GM21619 (cell line): ENCODE results near the gene RHBDF2.
"Not testable (repeated sequence)": the region's sequence is repeated elsewhere in the genome, so short reads cannot be mapped to it uniquely, and the experiment has no call there.

Source experiments
- ATAC-seq: cut with Tn5 transposase; IDR thresholded peaks from one replicate; pipeline ENCODE4 v1.9.1; 2021; ENCODE audit not compliant: unreplicated experiment

RHBDF2 gene

DNA sequence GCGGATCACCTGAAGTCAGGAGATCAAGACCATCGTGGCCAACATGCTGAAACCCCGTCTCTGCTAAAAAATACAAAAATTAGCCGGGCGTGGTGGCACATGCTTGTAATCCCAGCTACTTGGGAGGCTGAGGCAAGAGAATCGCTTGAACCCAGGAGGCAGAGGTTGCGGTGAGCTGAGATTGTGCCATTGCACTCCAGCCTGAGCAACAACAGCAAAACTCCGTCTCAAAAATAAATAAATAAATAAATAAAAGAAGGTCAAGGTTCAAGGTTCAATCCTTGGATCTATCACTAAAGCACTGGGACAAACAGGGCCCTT, 24.2 kb upstream of the RHBDF2 start:
- ATAC-seq = not testable (repeated sequence)

- no peak for ATAC-seq
Observed at GRCh38 chr17:76524598-76525512, 23.6 kb upstream of the RHBDF2 start.

GRCh38 chr17:76523084-76524037, 22.1 kb upstream of the RHBDF2 start:
- ATAC-seq = no peak

DNA sequence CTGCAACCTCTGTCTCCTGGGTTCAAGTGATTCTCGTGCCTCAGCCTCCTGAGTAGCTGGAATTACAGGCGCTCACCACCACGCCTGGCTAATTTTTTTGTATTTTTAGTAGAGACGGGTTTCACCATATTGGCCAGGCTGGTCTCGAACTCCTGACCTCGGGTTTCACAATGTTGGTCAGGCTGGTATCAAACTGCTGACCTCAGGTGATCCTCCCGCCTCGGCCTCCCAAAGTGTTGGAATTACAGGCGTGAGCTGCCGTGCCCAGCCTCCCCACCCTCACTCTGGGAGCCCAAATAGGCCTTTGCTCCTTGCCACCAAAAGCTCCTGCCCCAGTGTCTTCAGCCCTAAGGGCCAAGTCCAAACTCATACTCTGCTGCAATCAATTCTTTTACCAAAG, 20.5 kb upstream of the RHBDF2 start:
- not testable (repeated sequence) for ATAC-seq

- ATAC-seq = no peak
Observed at GRCh38 chr17:76521262-76521661, 20.0 kb upstream of the RHBDF2 start.

DNA sequence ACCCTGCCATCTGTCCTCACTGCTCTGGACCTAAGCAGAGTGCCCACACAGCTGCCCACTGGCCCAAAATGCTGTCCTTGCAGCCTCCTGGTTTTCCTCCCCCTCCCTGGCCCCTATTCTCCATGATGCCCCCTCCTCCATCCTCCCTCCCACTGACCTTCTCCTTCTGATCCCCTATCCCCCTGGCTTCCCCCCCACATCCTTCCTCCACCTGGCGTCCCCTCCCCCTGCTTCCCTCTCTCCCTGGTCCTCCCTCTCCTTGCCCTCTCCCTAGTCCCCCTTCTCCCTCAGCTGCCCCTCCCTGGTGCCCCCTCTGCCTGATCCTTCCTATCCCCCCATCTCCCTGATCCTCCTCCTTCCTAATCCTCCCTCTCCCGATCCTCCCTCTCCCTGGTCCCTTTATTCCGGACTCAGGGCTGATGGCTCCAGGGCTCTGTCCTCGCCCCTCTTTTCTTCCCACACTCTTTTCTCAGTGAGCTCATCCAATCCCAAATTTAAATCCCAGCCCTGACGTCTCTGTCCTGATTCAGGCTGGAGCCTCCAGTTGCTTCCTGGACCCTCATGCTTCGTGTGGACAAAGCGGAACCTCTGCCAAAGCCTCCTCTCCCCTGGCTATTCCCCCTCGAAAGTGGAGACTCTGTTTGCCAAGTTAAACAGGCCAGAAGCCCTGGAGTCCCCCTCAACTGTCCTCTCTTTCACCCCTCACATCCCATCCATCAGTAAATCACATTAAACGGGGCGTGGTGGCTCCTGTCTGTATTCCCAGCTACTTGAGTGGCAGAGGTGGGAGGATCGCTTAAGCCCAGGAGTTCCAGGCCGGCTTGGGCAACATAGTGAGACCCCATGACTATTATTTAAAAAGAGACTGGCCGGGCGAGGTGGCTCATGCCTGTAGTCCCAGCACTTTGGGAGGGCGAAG, 18.1 kb upstream of the RHBDF2 start:
- ATAC-seq = no peak

DNA sequence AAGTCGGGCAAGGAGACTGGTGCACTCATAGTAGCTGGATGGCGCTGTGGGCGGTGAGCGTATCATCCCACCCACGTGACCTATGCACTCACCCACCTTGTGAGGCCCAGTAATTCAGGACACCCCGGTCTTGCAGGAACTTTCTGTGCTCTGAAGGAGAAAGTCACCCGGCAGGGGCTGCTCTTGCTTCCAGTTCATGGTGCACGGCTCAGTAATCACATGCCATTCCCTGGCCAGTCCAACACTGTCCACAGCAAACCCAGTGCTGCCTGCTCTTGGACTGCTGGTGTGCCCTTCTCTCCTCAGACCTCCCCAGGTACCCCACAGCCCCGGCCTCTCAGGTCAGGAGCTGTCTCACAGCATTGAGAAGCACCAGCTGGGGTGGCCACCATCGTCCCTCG, 16.4 kb upstream of the RHBDF2 start:
- no peak for ATAC-seq

- peak; percentile 64 for ATAC-seq
Observed at GRCh38 chr17:76515274-76515949, 14.2 kb upstream of the RHBDF2 start.

DNA sequence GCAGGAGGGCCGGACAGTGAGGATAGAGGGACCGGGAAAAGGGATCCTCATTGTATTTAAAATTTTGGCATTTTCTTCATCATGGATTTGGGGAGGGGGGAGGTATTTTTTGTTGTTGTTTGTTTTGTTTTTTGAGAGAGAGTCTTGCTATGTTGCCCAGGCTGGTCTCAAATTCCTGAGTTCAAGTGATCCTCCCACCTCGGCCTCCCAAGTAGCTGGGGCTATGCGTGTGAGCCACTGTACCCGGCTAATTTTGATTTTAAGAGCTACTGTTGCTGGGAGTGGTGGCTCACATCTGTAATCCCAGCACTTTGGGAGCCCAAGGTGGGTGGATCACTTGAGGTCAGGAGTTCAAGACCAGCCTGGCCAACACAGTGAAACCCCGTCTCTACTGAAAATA, 13.1 kb upstream of the RHBDF2 start:
- not testable (repeated sequence) for ATAC-seq

- no peak for ATAC-seq
Observed at GRCh38 chr17:76513306-76513692, 12.1 kb upstream of the RHBDF2 start.

- ATAC-seq = no peak
Observed at GRCh38 chr17:76512366-76513305, 11.4 kb upstream of the RHBDF2 start.

- no peak for ATAC-seq
Observed at GRCh38 chr17:76511668-76512365, 10.6 kb upstream of the RHBDF2 start.

DNA sequence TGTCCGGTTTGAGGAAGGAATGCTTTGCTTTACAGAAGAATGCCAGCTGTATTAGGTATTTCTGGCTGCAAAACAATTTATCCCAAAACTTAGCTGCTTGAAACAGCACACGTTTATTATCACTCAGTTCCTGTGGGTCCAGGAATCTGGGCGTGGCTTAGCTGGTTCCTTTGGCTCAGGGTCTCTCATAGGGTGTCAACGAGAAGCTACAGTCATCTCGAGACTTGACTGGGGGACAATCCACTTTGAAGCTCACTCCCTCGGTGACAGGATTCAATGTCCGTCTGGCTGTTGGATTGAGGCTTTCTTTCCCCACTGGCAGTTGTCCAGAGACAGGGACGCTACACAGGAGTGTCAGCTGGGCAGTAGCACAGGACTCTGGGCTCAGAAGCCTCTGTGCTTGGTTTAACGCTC, 9.6 kb upstream of the RHBDF2 start:
- no peak for ATAC-seq

DNA sequence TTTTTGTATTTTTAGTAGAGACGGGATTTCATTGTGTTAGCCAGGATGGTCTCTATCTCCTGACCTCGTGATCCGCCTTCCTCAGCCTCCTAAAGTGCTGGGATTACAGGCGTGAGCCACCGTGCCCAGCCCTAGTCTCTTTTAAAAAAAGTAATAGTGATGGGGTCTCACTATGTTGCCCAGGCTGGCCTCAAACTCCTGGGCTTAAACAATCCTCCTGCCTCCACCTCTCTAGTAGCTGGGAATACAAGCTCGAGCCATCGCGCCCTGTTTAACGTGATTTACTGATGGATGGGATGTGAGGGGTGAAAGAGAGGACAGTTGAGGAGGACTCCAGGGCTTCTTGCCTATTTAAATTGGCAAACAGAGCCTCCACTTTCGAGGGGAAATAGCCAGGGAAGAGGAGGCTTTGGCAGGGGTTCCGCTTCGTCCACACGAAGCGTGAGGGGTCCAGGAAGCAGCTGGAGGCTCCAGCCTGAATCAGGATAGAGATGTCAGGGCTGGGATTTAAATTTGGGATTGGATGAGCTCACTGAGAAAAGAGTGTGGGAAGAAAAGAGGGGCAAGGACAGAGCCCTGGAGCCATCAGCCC, 7.3 kb upstream of the RHBDF2 start:
- not testable (repeated sequence) for ATAC-seq

DNA sequence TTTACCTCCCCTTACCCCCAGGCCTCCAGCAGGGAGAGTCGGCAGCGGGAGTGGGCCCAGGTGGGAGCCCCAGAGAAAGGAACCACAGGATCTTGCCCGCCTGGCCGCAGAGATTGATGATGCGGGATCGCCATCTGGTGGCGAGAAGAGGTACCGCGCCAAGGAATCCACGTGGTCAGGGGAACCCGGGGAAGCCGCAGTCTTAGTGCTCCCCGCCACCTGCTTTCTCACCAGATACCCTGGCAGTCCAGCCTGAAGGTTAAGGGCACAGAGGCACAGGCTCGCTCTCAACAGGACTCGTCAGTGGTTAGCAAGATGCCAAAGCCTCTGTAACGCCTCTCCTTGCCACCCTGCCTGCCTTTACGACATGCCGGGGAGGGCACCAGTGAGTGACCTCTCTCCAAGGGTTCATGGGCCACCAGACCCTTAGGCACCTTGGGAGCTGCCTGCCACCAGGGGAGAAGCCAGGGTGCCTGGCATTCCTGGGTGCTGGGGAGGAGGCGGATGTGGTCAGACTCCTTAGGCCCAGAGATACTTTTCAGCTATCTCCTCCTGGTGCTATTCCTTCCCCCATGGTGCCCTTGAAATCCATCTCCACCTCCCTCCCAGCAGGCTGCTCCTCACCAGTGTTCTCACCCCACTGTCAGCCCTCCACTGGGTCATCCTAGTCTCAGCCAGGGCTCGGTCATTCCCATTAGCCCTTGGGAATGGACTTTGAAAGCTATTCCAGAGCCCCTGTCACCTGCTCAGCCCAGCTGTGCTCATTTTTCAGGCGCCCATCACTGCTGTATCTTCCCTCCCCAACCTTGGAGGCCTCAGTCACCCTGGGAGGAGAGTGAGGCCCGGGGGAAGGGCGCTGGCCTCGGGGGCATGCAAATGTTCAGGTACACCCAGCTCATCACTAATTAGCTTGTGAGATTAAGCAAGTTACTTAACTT, 5.5 kb upstream of the RHBDF2 start:
- ATAC-seq = peak; percentile 51

DNA sequence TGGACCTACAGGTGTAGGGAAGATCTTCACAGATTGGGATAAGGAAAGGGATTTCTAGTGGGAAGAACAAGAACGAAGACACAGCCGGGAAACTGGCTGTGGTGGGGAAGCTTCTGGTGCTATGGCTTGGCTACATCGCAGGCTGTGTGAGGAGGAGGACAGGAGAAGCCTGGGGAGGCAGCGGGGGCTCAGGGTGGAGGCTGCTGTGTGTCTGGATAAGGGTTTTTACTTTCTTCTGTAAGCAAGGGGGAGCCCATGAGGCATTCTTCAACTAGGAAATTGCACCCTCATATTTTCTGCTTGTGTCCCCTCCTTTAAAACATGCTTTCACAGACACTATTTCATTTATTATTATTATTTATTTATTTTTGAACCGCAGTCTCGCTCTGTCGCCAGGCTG, 2.9 kb upstream of the RHBDF2 start:
- ATAC-seq = no peak
